GM19395 (cell line): ENCODE results near the gene ACAD9.

Source experiments
- ATAC-seq: cut with Tn5 transposase; IDR thresholded peaks from one replicate; pipeline ENCODE4 v1.9.1; 2021; ENCODE audit warnings: mild to moderate bottlenecking, moderate library complexity; ENCODE audit not compliant: unreplicated experiment

ACAD9 gene

DNA sequence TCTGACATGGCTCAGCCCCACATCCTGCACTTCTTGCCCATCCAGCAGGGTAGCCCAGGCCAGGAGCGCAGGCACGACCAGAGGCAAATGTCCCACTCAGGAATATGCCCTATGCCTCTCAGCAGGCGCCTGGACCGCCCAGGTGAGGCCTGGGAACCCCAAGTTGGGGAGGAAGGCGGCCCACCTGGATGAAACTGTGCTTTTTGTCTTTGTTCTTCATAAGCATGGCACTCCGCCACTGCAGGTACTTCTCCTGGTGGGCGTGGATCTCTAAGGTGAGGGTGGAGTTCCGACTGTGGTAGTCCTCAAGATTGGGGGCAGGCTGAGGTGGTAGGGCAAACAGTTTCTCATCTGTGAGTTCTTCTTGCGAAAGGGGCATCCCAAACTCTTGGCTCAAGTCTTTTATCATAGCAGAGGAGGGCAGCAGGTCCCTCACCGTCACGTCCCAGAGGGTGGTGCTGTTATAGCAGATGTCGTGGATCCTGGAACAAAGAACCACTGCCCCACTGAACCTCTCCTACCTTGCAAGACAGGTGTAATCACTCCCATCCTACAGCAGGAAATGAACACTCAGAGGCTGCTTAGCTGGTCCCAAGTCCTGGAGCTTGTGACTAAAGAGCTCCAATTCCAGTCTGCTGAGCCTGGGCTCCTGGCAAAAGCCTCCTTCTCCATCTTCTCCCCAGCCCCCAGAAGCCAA lies 53.2 kb downstream of the ACAD9 start:
- no peak for ATAC-seq

DNA sequence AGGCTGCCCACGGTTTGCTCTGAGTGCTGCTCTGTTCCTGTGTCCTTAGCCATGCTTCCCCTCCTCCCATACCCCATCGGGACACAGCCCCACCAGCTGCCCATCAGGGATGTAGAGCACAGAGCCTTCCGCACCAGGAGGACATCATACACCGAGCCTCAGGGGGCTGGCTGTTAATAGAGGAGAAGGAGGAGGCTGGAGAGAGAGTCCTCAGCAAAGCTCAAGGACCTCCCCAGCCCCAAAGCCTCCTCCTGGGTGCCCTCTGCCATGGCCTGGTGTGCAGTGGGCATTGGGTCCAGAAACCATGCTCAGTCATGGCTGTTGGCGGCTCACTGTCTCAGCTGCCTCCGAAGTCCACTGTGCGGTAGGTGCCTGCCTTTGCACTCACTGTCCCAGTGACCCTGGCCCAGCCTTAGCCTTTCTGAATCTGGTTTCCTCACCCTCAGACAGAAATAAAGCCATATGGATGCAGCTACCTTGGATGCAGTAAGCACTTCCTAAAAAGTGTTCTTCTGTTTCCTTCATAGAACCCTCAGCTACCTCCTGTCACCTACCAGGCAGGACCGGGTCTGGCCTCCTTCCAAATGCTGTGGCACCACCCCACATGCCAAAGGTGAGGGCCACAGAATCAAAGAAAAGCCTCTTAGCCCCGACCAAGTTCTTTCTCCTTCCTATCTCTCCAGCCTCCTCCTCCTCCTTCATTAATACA lies 53.9 kb downstream of the ACAD9 start:
- ATAC-seq, result no peak

DNA sequence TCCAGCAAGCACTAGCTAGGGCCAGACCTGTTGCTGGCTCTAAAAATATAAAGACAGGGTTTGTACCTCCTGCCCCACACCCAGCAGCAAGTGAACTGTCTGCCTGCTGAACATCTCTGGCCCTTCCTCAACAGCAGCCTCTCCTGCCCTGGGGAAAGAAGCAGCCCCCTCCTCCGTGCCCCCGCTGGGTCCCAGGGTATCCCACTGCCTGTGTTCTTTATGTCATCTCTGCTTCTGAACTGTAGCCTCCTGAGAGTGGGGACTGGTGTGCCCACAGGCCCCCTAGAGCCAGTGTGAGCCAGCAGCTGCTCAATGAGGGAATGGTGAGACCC lies 54.5 kb downstream of the ACAD9 start:
- ATAC-seq, result no peak

DNA sequence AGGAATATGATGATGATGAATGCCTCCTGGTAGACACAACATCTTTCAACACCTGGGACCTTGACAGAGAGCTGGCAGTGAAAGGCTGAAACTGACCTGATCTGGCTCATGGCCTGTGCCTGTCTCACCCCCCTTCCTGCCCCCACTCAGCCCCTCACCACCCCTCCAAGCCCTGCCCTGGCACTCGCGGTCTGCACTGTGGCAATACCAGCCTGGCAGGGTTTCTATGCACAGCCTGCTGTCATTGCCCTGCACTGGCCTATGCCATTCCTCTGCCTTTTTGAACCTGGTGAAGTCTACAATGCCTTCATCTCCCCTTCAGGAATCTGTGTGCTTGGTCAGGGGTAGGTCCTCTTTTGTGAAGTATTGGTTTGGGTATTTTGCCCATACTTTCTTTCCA lies 56.5 kb downstream of the ACAD9 start:
- no peak for ATAC-seq

DNA sequence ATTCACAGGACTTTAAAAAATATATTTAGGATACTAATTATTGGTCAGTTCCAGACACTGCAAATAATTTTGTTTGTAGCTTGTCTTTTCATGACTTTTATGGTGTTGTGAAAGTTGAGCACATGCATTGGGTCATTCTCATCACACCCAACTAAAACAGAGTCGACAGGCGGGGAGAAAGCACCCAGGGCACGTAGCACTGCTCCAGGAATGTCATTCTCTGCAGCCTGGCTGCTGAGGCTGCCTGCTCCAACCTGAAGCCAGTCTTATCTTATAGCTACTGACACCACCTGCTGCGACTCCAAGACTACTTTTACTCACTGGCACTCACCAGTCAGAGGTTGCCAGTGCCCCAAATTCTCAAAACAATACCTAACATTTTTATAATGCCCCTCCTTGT lies 56.9 kb downstream of the ACAD9 start:
- no peak for ATAC-seq

DNA sequence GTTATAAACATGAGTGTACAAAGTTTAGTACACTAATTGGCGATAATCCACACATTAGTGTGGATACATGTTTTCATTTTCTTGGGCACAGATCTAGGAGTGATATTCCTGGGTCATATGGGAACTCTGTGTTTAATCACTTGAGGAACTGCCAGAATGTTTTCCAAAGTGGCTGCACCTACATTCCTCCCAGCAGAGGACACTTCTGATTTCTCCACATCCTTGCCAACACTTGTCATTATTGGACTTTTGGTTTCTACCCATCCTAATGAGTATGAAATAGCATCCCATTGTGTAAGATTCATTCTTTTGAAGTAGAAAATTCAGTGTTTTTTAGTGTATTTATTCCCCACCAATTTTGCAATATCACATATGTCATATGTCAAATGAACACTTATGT lies 60.8 kb downstream of the ACAD9 start:
- ATAC-seq, result no peak

DNA sequence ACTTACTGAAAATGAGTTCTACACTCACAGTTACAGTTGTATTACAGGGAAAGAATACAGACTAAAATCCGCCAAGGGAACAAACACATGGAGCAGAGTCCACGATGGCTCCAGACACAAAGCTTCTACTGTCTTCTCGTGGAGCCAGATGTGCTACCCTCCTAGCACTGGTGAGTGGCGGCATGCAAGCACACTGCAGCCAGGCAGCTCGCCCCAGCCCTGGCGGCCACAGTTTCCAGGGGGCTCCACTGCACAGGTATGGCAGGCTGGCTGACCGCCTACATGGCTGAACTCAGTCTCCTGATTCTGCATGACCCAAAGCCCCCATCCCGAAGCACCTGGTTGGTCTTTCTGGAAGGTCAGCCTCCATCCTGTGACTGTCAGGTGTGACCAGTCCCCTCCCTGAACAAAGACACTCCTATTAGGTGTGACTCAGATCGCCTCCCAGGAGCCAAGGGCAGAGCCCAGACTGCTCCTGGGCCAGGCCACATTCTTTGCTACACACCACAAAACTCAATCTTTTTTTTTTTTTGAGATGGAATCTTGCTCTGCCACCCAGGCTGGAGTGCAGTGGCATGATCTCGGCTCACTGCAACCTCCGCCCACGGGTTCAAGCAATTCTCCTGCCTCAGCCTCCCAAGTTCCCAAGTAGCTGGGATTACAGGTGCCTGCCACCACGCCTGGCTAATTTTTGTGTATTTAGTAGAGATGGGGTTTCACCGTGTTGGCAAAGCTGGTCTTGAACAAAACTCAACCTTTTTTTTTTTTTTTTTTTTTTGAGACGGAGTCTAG lies 62.9 kb downstream of the ACAD9 start:
- no peak for ATAC-seq

DNA sequence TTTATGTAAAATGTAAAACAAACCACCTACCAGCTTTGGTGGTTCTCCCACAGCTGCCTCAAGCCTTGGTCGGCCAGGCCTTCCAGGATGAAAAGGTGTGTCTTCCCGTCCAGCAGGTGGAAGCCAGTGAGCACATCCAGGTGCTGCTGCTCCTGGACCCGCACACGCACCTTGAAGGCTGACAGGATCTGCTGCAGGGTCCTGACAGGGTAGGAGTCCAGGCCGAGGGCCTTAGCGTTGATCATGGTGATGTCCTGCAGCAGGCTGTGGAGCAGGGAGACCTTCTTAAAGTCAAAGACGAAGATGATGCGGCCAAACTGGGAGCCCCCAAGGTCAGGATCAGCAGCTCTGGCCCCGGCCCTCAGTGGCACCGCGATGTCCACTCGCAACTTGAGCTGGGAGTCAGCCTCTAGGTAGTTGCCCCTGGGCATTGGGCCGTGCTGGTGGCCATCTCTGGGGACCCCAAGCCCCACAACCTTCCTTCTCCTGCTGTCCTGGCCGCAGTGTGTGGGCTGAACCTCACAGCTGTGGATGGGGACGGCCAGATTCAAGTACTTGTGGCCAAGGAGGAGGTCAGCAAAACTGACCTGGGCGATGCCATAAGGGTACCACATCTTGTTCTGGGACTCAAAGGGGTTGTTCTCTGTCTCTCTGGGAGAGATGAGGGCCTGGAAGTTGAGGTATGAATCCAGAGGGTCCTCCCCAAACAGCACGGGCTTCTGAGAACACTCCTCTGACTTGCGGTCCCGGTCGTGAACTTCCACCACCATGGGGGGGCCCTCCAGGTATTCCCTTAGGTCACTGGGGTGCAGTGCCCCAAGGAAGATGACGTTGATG lies 65.8 kb downstream of the ACAD9 start:
- ATAC-seq, result no peak

DNA sequence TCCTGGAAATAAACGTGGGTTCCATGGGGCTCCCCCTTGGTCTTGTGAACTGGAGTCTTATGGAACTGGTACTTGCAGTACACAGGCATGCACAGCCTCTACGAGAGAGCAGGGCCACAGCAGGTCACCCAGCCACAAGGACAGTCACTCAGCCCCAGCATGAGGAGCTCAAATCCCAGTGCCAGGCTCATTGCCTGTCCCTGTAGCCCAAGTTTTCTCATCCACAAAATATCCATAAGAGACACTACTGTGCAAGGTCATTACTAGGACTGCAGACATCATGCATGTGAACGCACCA lies 66.4 kb downstream of the ACAD9 start:
- no peak for ATAC-seq

DNA sequence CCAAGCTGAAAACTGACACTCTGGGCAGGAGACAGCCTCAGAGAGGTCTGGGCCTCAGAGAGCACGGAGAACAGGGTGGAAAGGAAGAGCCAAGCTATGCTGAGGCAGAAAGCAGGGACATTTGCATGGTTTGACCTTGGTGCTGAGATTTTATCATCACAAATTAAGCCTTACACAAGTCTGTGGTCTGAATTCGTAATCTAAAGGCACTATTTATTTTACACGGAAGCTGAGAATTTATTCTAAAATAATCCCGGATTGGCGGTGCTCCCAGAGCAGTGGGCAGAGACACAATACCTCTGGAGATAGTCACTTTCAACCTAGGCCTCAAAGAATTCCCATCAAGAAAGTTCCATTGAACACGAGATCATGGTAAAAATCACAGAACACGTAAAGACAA lies 67.0 kb downstream of the ACAD9 start:
- no peak for ATAC-seq

DNA sequence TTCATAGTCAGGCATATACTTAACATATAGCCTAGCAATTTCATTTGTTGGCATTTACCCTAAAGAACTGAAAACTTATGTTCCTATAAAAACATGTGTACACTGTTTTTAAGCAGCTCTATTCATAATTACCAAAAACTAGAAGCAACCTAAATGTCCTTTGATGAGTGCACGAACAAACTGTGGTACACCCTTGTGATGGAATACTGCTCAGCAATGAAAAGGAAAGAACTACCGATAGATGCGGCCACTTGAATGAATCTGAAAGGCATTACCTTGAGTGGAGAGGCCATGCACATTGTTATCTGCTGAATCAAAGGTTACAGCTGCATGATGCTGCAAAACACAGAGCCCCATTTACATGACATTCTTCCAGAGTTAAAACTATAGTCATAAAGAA lies 69.7 kb downstream of the ACAD9 start:
- ATAC-seq, result no peak

DNA sequence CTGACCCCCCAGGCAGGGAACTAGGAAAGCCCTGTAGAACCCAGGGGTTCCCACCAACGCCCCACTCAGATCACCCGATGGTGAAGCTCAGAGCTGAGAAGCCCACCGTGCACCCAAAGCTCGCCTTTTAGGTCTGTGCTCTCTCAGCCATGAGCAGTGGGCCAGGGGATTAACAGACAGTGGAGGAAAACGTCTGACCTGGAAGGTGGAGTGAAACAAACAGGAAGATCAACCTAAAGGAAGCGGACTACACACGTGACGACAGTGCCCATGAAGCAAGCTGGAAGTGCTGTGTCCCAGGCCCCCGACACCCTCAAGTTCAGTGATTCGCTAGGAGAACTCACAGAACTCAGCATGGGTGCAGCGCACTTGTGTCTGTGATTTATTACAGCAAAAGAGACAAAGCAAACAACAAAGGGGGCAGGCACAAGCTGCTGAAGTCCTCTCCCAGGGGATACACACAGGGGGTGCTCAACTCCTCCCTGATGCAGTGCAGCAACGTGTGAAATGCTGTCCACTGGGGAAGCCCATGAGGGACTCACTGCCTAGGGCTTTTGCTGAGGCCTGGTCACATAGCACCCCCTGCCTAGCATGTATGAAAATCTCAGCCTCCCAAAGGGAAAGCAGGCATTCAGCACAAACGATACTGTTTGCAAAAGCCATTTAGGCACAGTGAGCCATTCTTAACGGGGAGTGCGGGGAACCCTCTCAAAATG lies 71.0 kb downstream of the ACAD9 start:
- ATAC-seq, result no peak

DNA sequence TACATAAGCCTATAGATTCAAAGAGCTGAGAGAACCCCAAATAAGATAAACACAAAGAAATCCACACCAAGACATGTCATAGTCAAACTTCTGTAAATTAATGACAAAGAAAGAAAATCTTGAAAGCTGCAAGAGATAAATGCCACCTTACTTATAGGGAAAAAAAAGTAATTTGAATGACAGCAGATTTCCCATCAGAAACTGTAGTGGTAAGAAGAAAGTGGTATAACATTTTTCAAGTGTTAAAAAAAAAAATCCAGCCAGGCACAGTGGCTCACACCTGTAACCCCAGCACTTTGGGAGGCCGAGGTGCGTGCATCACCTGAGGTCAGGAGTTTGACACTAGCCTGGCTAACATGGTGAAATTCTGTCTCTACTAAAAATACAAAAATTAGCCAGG lies 77.0 kb downstream of the ACAD9 start:
- no peak for ATAC-seq
